H1 (cell line): ENCODE results near the gene PDPK1. TPM values are rescaled to one million over a fixed set of nuclear protein-coding genes. Genes with fewer than 3 reads are reported as not detected.

Experiments
- CTCF ChIA-PET: fragments of 300-600 bp; sonication (Branson Sonifier 250); formaldehyde crosslinking; loops from one replicate; lab custom pipeline; 2021; ENCODE audit not compliant: partially characterized antibody; lab: Charles Lee
- POLR2A ChIA-PET: fragments of 300-600 bp; sonication (Branson Sonifier 250); formaldehyde crosslinking; loops from one replicate; lab custom pipeline; 2021; ENCODE audit warnings: inconsistent platforms; ENCODE audit not compliant: partially characterized antibody; lab: Charles Lee
- DNase-seq, 2 experiments: peaks; one replicate each; pipeline versions ENCODE4 v3.0.0 to v3.0.0-alpha.2; 2010 to 2022; ENCODE audit warnings: low spot score in 2 of 2, low read depth in 1 of 2, mixed read lengths in 1 of 2
- FAIRE-seq: peaks from 2 replicates; lab custom pipeline; 2011; peaks lifted over from hg19 to GRCh38; lab: Jason Lieb, UNC
- H2AFZ ChIP-seq: 2 replicates; pipeline ENCODE4 v1.8.1; 2012; ENCODE audit warnings: low read length, inconsistent platforms
- H2AK5ac ChIP-seq: 2 replicates; pipeline ENCODE4 v1.6.1; 2013; ENCODE audit warnings: low read depth, low read length
- H2BK120ac ChIP-seq: replicated peaks from 2 replicates; pipeline ENCODE3; 2013; ENCODE audit warnings: low read depth, low read length, inconsistent platforms
- H2BK12ac ChIP-seq: 2 replicates; pipeline ENCODE4 v1.6.1; 2013; ENCODE audit warnings: low read depth, low read length
- H2BK15ac ChIP-seq: 2 replicates; pipeline ENCODE4 v1.6.1; 2013; ENCODE audit warnings: low read length
- H2BK20ac ChIP-seq: 2 replicates; pipeline ENCODE4 v1.6.1; 2013; ENCODE audit warnings: low read length
- H2BK5ac ChIP-seq: 2 replicates; pipeline ENCODE4 v1.6.1; 2013; ENCODE audit warnings: low read depth, low read length
- H3K14ac ChIP-seq: 2 replicates; pipeline ENCODE4 v1.6.1; 2013; ENCODE audit warnings: inconsistent platforms; ENCODE audit not compliant: insufficient read length
- H3K18ac ChIP-seq: 2 replicates; pipeline ENCODE4 v1.6.1; 2013; ENCODE audit warnings: low read length; ENCODE audit errors: extremely low read depth
- H3K23ac ChIP-seq: 2 replicates; pipeline ENCODE4 v1.6.1; 2013; ENCODE audit warnings: inconsistent platforms; ENCODE audit not compliant: insufficient read length
- H3K23me2 ChIP-seq: 2 replicates; pipeline ENCODE4 v1.6.1; 2013; ENCODE audit warnings: low read depth, low read length
- H3K27ac ChIP-seq: 2 replicates; pipeline ENCODE4 v1.6.1; 2011; ENCODE audit warnings: low read depth, low read length, inconsistent platforms
- H3K27me3 ChIP-seq, 4 experiments: replicated peaks in 1 of 4; 1 replicate in 1 of 4; 2 replicates in 3 of 4; pipeline versions ENCODE4 v1.6.1 to v1.8.1; 2011 to 2013; ENCODE audit warnings: low read length in 3 of 4, mild to moderate bottlenecking in 3 of 4, inconsistent platforms in 2 of 4, mixed read lengths in 2 of 4, moderate library complexity in 1 of 4; ENCODE audit not compliant: control insufficient read depth in 3 of 4, insufficient read depth in 3 of 4; ENCODE audit errors: extremely low read depth in 1 of 4
- H3K36me3 ChIP-seq, 4 experiments: 2 replicates each; pipeline versions ENCODE4 v1.6.1 to v1.8.1; 2011 to 2013; ENCODE audit warnings: mild to moderate bottlenecking in 4 of 4, low read length in 3 of 4, moderate library complexity in 2 of 4, control low read depth in 1 of 4, inconsistent platforms in 1 of 4; ENCODE audit not compliant: insufficient read depth in 4 of 4, control insufficient read depth in 2 of 4
- H3K4ac ChIP-seq: replicated peaks from 2 replicates; pipeline ENCODE3; 2013; ENCODE audit warnings: low read length, low read depth, mixed read lengths, inconsistent platforms; ENCODE audit not compliant: insufficient read length
- H3K4me1 ChIP-seq, 4 experiments: replicated peaks in 1 of 4; 1 replicate in 1 of 4; 2 replicates in 3 of 4; pipeline versions ENCODE4 v1.6.1 to v1.8.1; 2011 to 2013; ENCODE audit warnings: low read length in 3 of 4, inconsistent platforms in 2 of 4, mixed read lengths in 1 of 4; ENCODE audit not compliant: insufficient read depth in 4 of 4, control insufficient read depth in 3 of 4
- H3K4me2 ChIP-seq, 2 experiments: 2 replicates each; pipeline versions ENCODE4 v1.6.1 to v1.8.1; 2011 to 2013; ENCODE audit warnings: low read depth in 2 of 2, low read length in 2 of 2, control low read depth in 1 of 2, inconsistent platforms in 1 of 2, mild to moderate bottlenecking in 1 of 2; ENCODE audit not compliant: insufficient read depth in 1 of 2
- H3K4me3 ChIP-seq, 4 experiments: fragments of 200-600, 300-600 bp in 1 of 4; sonication (generic), shearing (Covaris generic), sonication (Bioruptor Twin) in 1 of 4; 2 replicates each; pipeline versions ENCODE4 v1.5.1 to v1.8.1; 2011 to 2016; ENCODE audit warnings: low read length in 4 of 4, low read depth in 3 of 4, control low read depth in 2 of 4, inconsistent platforms in 2 of 4, mild to moderate bottlenecking in 2 of 4, mixed read lengths in 1 of 4, moderate library complexity in 1 of 4; ENCODE audit not compliant: insufficient read depth in 2 of 4; ENCODE audit errors: extremely low read depth in 1 of 4
- H3K56ac ChIP-seq: replicated peaks from 2 replicates; pipeline ENCODE3; 2013; ENCODE audit warnings: low read depth, mild to moderate bottlenecking, mixed read lengths, low read length, inconsistent platforms; ENCODE audit not compliant: insufficient read length
- H3K79me1 ChIP-seq: 2 replicates; pipeline ENCODE4 v1.6.1; 2013; ENCODE audit warnings: low read depth, low read length, control low read depth
- H3K79me2 ChIP-seq, 2 experiments: 2 replicates each; pipeline versions ENCODE4 v1.6.1 to v1.8.1; 2012 to 2013; ENCODE audit warnings: low read length in 2 of 2, mild to moderate bottlenecking in 2 of 2, inconsistent platforms in 1 of 2; ENCODE audit not compliant: insufficient read depth in 2 of 2, control insufficient read depth in 1 of 2
- H3K9ac ChIP-seq, 4 experiments: replicated peaks in 1 of 4; 1 replicate in 1 of 4; 2 replicates in 3 of 4; pipeline versions ENCODE4 v1.6.1 to v1.8.1; 2011 to 2013; ENCODE audit warnings: low read depth in 3 of 4, low read length in 3 of 4, control low read depth in 2 of 4, mild to moderate bottlenecking in 2 of 4, moderate library complexity in 2 of 4, inconsistent platforms in 1 of 4; ENCODE audit errors: extremely low read depth in 1 of 4
- H3K9me3 ChIP-seq, 2 experiments: 2 replicates each; pipeline versions ENCODE4 v1.6.1 to v1.8.1; 2012 to 2013; ENCODE audit warnings: mild to moderate bottlenecking in 2 of 2, moderate library complexity in 2 of 2, control low read depth in 1 of 2, inconsistent platforms in 1 of 2, low read depth in 1 of 2, low read length in 1 of 2, mixed read lengths in 1 of 2; ENCODE audit not compliant: insufficient read depth in 2 of 2
- H4K20me1 ChIP-seq, 2 experiments: replicated peaks in 1 of 2; 2 replicates each; pipeline versions ENCODE3 to v1.8.1; 2011 to 2013; ENCODE audit warnings: inconsistent platforms in 2 of 2, low read length in 2 of 2, mild to moderate bottlenecking in 1 of 2; ENCODE audit not compliant: insufficient read depth in 2 of 2, control insufficient read depth in 1 of 2
- H4K5ac ChIP-seq: 2 replicates; pipeline ENCODE4 v1.6.1; 2013; ENCODE audit warnings: low read length, low read depth, mixed read lengths, inconsistent platforms; ENCODE audit not compliant: insufficient read length
- H4K8ac ChIP-seq: 2 replicates; pipeline ENCODE4 v1.8.0; 2013; ENCODE audit warnings: mild to moderate bottlenecking, moderate library complexity, low read length, inconsistent platforms; ENCODE audit not compliant: insufficient read depth; ENCODE audit errors: extremely low read depth
- H4K91ac ChIP-seq: replicated peaks from 2 replicates; pipeline ENCODE3; 2013; ENCODE audit warnings: low read length, mixed read lengths, inconsistent platforms; ENCODE audit not compliant: insufficient read length
- ATF3 ChIP-seq: IDR thresholded peaks from 2 replicates; pipeline ENCODE4 v1.6.1; 2011; ENCODE audit warnings: low read depth, mild to moderate bottlenecking, low read length; ENCODE audit not compliant: insufficient read depth
- CBX8 ChIP-seq: fragments of 300-800, 300-1000 bp; sonication (generic); IDR thresholded peaks from 2 replicates; pipeline ENCODE4 v1.7.1; 2016; ENCODE audit warnings: low read depth, low read length, borderline replicate concordance
- CHD1 ChIP-seq: IDR thresholded peaks from 2 replicates; pipeline ENCODE4 v1.6.1; 2012; ENCODE audit warnings: low read depth, low read length, improper control_type of control experiment
- FOSL1 ChIP-seq: IDR thresholded peaks from 2 replicates; pipeline ENCODE4 v1.6.1; 2011; ENCODE audit warnings: mild to moderate bottlenecking, low read depth, low read length, moderate library complexity; ENCODE audit not compliant: insufficient read depth
- JUND ChIP-seq: IDR thresholded peaks from 2 replicates; pipeline ENCODE4 v1.6.1; 2011; ENCODE audit warnings: mild to moderate bottlenecking, improper control_type of control experiment, low read length
- KDM1A ChIP-seq: fragments of 200-600, 300-600 bp; sonication (generic); IDR thresholded peaks from 2 replicates; pipeline ENCODE4 v1.7.1; 2016; ENCODE audit warnings: mild to moderate bottlenecking, low read length, borderline replicate concordance
- RXRA ChIP-seq: IDR thresholded peaks from 2 replicates; pipeline ENCODE4 v1.6.1; 2011; ENCODE audit warnings: low read depth, mild to moderate bottlenecking, low read length, moderate library complexity; ENCODE audit not compliant: insufficient read depth
- TCF12 ChIP-seq: IDR thresholded peaks from 2 replicates; pipeline ENCODE4 v1.6.1; 2011; ENCODE audit warnings: low read depth, mild to moderate bottlenecking, low read length
- TEAD4 ChIP-seq: IDR thresholded peaks from 2 replicates; pipeline ENCODE4 v1.6.1; 2012; ENCODE audit warnings: low read depth, low read length, inconsistent platforms, mixed read lengths
- USF2 ChIP-seq: IDR thresholded peaks from 2 replicates; pipeline ENCODE4 v1.6.1; 2011; ENCODE audit warnings: low read length, improper control_type of control experiment
- WGBS, 2 experiments: shearing (Covaris generic) in 1 of 2; methylation state at CpG; one replicate each; pipeline versions ENCODE4 v1.1.6 to v1.1.7; 2013 to 2015; ENCODE audit warnings: low lambda C conversion rate in 2 of 2, mixed read lengths in 2 of 2, inconsistent platforms in 1 of 2, low coverage in 1 of 2, missing lambda C conversion rate in 1 of 2; ENCODE audit not compliant: insufficient replicate concordance in 2 of 2, insufficient coverage in 1 of 2, insufficient read length in 1 of 2; ENCODE audit errors: extremely low coverage in 1 of 2, missing lambda C conversion rate in 1 of 2; 5-methylcytosine and 5-hydroxymethylcytosine counted together
- polyA plus RNA-seq, 7 experiments: library from polyadenylated mRNA; depleted of rRNA in 3 of 7; stranded (reverse) in 5 of 7; unstranded in 2 of 7; fragments of >200 nt in 5 of 7; fragments of 200-250 nt in 2 of 7; gene quantifications; 1 replicate in 5 of 7; 2 replicates in 1 of 7; 4 replicates in 1 of 7; pipeline versions ENCODE4 v1.2.1 to v1.2.3, GENCODE V29; 2011 to 2013; ENCODE audit warnings: missing spikeins in 2 of 7, mixed read lengths in 2 of 7
- total RNA-seq: library from RNA; stranded (reverse); fragmentation: NEBNext Ultra II Directional; extraction: Animal tissue kit (Norgen Biotek cat#: 25700); gene quantifications from 2 replicates; pipeline ENCODE4 v1.2.1, GENCODE V29; 2021

PDPK1 gene
- total and polyA plus RNA-seq, 2 of the 8 experiments (the other 6 are each of a cell fraction or from before 2014, with no cell fraction given): 17.1 to 27.8 TPM

- H3K14ac ChIP-seq: no peak overlapping the region
- POLR2A ChIA-PET: interaction anchor here (2.6 kb wide), 1 partner anchor 15 kb away, joined by 8 read pairs; no protein-coding TSS in a partner anchor
- no peak overlapping the region for H2BK12ac ChIP-seq
- no peaks in the 10 kb centered on the region for H3K27me3 ChIP-seq
- H2BK120ac ChIP-seq: no peak overlapping the region
- peaks cover 0 to 7% of the 10 kb centered on the region in 2 experiments for H4K20me1 ChIP-seq
- no peak overlapping the region for H2BK20ac ChIP-seq
- no peaks in the 10 kb centered on the region for H3K79me1 ChIP-seq
- no peak overlapping the region for H4K8ac ChIP-seq
- CTCF ChIA-PET: interaction anchor here (0.6 to 1.4 kb wide), 2 partner anchors 73 to 231 kb away, joined by 3 to 4 read pairs; no protein-coding TSS in a partner anchor
- H3K18ac ChIP-seq: no peak overlapping the region
- no peak overlapping the region for H4K5ac ChIP-seq
- H4K91ac ChIP-seq: no peak overlapping the region
- no peak overlapping the region for H2AFZ ChIP-seq
- no peaks in the 10 kb centered on the region for H3K4me1 ChIP-seq
- H3K23ac ChIP-seq: no peak overlapping the region
- peaks cover 0 to 7% (median 5%) of the 10 kb centered on the region in 4 experiments; a peak in 2 of 8 replicates for H3K36me3 ChIP-seq
- no peak overlapping the region for H3K4ac ChIP-seq
- no peaks in the 10 kb centered on the region for H3K9me3 ChIP-seq
- H2BK5ac ChIP-seq: no peak overlapping the region
- H2AK5ac ChIP-seq: no peak overlapping the region
- no peak overlapping the region for H3K27ac ChIP-seq
- 91% methylated on average over 14 of the region's 14 CpGs; no CpG with 5 or more reads in 1 of the 2 experiments for WGBS, 2 experiments
- H3K56ac ChIP-seq: no peak overlapping the region
- no peaks in the 10 kb centered on the region for H3K79me2 ChIP-seq
- no peak overlapping the region for H3K9ac ChIP-seq
- H3K4me3 ChIP-seq: no peak overlapping the region
- H3K4me2 ChIP-seq: no peak overlapping the region
- no peak for DNase-seq
- H2BK15ac ChIP-seq: no peak overlapping the region
- TF ChIP-seq KDM1A (no peak), FOSL1 (no peak), USF2 (no peak), TCF12 (no peak), RXRA (no peak), TEAD4 (no peak), CBX8 (no peak), ATF3 (no peak), JUND (no peak), CHD1 (no peak)
- TF ChIP-seq, all 59 proteins: peak for 0
- H3K23me2 ChIP-seq: no peaks in the 10 kb centered on the region
- no peak for FAIRE-seq
Measured at GRCh38 chr16:2587891-2588565, 50.2 kb downstream of the PDPK1 start.
